ENCODE data around the gene GRB14. TPM values are rescaled to one million over a fixed set of nuclear protein-coding genes. Genes with fewer than 3 reads are reported as not detected.
"Not testable (repeated sequence)": the region's sequence is repeated elsewhere in the genome, so short reads cannot be mapped to it uniquely, and the experiment has no call there.

Gene GRB14
- total RNA-seq, 1 experiment from 2014 or later = 3.9 TPM

- not testable (repeated sequence) for H3K27me3 ChIP-seq (ENCODE audit: control insufficient read depth, insufficient read depth, low read length); DNase-seq
Observed at GRCh38 chr2:164628319-164628718, 7.0 kb upstream of the GRB14 start.

DNA sequence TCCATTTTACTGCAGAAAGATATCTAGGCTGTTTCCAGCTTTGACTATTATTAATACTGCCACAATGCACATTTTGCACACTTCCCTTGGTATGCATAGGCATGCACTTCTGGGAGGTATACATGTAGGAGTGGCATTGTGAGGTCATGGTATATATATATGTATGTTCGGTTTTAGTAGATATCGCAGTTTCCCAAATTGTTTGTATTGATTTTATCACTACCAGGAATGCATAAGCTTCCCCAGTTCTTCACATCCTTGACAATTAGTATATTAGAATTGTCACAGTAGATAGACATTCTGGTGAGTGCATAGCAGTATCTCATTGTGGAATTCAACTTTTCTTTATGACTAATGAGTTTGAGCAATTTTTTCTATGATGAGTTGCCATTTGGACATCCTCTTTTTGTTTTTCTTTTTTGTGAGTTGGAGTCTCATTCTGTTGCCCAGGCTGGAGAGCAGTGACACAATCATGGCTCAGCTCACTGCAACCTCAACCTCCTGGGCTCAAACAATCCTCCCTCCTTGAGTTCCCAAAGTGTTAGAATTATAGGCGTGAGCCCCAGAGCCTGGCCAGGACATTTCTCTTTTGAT, 4.2 kb upstream of the GRB14 start:
- Histone ChIP-seq H3K36me3 (replicated peaks; ENCODE audit: control insufficient read depth, insufficient read depth, low read length) (no peaks in the 10 kb centered on the region), H3K27me3 (ENCODE audit: control insufficient read depth, insufficient read depth, low read length) (no peaks in the 10 kb centered on the region), H3K4me3 (ENCODE audit: insufficient read depth, low read depth, low read length) (no peak overlapping the region)
- DNase-seq = no peak

More at GRCh38 chr2:164628319-164628718, 7.0 kb upstream of the GRB14 start:
- H3K4me3 ChIP-seq (ENCODE audit: insufficient read depth, low read depth, low read length); H3K36me3 ChIP-seq (replicated peaks; ENCODE audit: control insufficient read depth, insufficient read depth, low read length): not testable (repeated sequence)

DNA sequence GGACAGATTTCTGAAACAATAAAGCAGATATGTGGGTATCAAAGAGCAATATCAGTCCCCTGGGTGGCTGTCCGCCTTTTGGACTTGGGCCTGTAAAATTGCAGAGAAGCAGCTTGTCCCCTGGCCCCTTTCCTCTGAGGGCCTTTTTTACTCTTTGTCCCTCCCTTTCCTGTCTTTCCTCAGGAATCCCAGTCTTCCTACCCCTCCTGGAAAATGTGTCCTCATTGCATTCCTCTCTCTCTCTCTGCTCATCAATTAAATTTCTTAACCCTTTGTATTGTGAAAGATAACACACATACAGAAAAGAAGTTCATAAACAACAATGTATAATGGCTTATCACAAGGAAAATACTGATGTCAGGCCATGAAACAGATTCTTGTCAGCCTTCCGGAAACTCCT, 3.0 kb upstream of the GRB14 start:
- DNase-seq = peak; percentile 32
- Histone ChIP-seq H3K4me3 (ENCODE audit: insufficient read depth, low read depth, low read length) (no peak overlapping the region), H3K36me3 (replicated peaks; ENCODE audit: control insufficient read depth, insufficient read depth, low read length) (no peaks in the 10 kb centered on the region), H3K27me3 (ENCODE audit: control insufficient read depth, insufficient read depth, low read length) (peaks cover 2% of the 10 kb centered on the region; the same call in 1 of the 2 replicates)

GRCh38 chr2:164622338-164623106, 1.2 kb upstream of the GRB14 start:
- Histone ChIP-seq H3K36me3 (replicated peaks; ENCODE audit: control insufficient read depth, insufficient read depth, low read length) (no peaks in the 10 kb centered on the region), H3K4me3 (ENCODE audit: insufficient read depth, low read depth, low read length) (no peak overlapping the region), H3K27me3 (ENCODE audit: control insufficient read depth, insufficient read depth, low read length) (peaks cover 2% of the 10 kb centered on the region; the same call in 1 of the 2 replicates)
- peak; percentile 20 for DNase-seq

DNA sequence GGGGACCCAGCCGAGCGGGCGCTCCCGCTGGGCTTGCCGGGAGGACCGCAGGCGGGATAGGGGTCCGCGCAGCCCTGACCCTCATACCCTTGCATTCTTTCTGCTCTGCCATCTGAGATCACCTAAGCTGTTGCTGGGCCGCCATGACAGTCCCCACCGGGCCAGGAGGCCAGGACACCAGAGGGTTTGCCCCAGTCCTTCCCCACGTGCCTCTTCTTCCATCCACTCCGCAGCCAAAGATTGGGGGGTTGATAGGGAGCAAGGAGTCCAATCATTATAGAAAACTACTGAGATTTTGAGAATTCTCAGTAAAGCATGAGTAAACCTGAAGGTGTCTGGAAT, 453 bp upstream of the GRB14 start:
- Histone ChIP-seq H3K36me3 (replicated peaks; ENCODE audit: control insufficient read depth, insufficient read depth, low read length) (no peaks in the 10 kb centered on the region), H3K27me3 (ENCODE audit: control insufficient read depth, insufficient read depth, low read length) (peaks cover 2% of the 10 kb centered on the region; the same call in 1 of the 2 replicates), H3K4me3 (ENCODE audit: insufficient read depth, low read depth, low read length) (peak overlapping the region; percentile 73)
- DNase-seq = no peak

DNA sequence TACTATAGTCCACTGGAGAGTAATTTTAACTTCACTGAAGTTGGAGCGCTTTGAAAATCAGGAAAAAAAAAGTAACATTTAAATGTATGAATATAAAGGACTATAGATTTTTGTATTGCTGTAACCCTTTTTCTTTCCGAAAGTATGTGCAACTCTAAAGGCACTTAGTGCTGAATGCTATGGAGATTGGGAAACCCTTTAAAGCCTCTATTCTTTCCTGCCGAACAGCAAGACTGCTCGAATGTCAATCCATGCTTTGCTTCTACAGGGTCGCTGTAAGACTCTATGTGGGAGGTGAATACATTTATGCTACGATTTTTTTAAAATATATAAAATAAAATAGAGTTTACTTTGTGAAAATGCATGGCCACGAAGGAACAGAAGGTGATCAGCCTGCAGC, 825 bp downstream of the GRB14 start:
- peak overlapping the region; percentile 73 for H3K4me3 ChIP-seq (ENCODE audit: insufficient read depth, low read depth, low read length)
- no peaks in the 10 kb centered on the region for H3K36me3 ChIP-seq (replicated peaks; ENCODE audit: control insufficient read depth, insufficient read depth, low read length)
- H3K27me3 ChIP-seq (ENCODE audit: control insufficient read depth, insufficient read depth, low read length) = peaks cover 2% of the 10 kb centered on the region; the same call in 1 of the 2 replicates
- no peak for DNase-seq

DNA sequence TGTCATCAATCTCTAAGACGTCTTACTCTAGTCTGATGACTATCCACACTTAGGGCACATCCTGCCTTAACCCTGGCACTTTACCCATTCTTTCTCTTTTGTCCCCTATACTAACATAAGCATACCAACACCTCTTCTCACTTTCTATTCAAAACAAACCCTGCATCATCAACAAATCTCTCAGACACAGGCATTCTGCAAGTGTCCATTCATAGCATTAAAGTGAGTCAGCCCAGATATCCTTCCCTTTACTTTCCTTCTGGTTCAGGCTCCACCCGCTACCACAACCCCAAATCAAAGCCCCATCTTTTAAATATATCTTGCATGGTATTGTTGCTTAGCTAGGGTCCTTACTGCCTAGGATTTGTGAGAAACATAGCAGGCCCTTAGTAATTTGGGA, 3.8 kb downstream of the GRB14 start:
- H3K4me3 ChIP-seq (ENCODE audit: insufficient read depth, low read depth, low read length) = no peak overlapping the region
- peaks cover 2% of the 10 kb centered on the region; the same call in 1 of the 2 replicates for H3K27me3 ChIP-seq (ENCODE audit: control insufficient read depth, insufficient read depth, low read length)
- DNase-seq = no peak
- no peaks in the 10 kb centered on the region for H3K36me3 ChIP-seq (replicated peaks; ENCODE audit: control insufficient read depth, insufficient read depth, low read length)

- H3K27me3 ChIP-seq (ENCODE audit: control insufficient read depth, insufficient read depth, low read length) = no peaks in the 10 kb centered on the region
- DNase-seq = no peak
- no peak overlapping the region for H3K4me3 ChIP-seq (ENCODE audit: insufficient read depth, low read depth, low read length)
- H3K36me3 ChIP-seq (replicated peaks; ENCODE audit: control insufficient read depth, insufficient read depth, low read length) = no peaks in the 10 kb centered on the region
Observed at GRCh38 chr2:164613321-164613982, 7.8 kb downstream of the GRB14 start.

DNA sequence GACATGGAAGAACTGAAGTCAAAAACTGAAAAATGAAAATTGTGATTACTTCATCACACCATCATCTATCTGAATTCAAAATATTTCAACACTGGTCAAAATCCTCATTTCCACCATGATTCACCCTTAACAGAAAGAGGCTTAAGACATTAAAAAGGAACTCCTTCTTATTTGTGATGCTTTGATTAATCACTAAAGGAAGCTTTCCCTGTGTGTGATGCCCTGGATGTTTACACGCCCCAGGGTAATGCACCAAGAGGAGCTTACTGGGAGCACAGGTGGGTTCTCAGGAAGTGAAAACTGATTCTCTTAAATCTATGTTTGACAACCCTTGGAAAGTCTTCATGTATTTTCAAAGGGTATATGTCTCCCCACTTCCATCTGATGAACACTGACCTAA, 11.5 kb downstream of the GRB14 start:
- no peaks in the 10 kb centered on the region for H3K36me3 ChIP-seq (replicated peaks; ENCODE audit: control insufficient read depth, insufficient read depth, low read length)
- no peak for DNase-seq
- H3K4me3 ChIP-seq (ENCODE audit: insufficient read depth, low read depth, low read length) = no peak overlapping the region
- H3K27me3 ChIP-seq (ENCODE audit: control insufficient read depth, insufficient read depth, low read length) = no peaks in the 10 kb centered on the region

- Histone ChIP-seq H3K4me3 (ENCODE audit: insufficient read depth, low read depth, low read length) (no peak overlapping the region), H3K27me3 (ENCODE audit: control insufficient read depth, insufficient read depth, low read length) (no peaks in the 10 kb centered on the region), H3K36me3 (replicated peaks; ENCODE audit: control insufficient read depth, insufficient read depth, low read length) (no peaks in the 10 kb centered on the region)
- DNase-seq = no peak
Observed at GRCh38 chr2:164606557-164606956, 14.7 kb downstream of the GRB14 start.

- Histone ChIP-seq H3K4me3 (ENCODE audit: insufficient read depth, low read depth, low read length) (no peak overlapping the region), H3K27me3 (ENCODE audit: control insufficient read depth, insufficient read depth, low read length) (no peaks in the 10 kb centered on the region), H3K36me3 (replicated peaks; ENCODE audit: control insufficient read depth, insufficient read depth, low read length) (no peaks in the 10 kb centered on the region)
- no peak for DNase-seq
Observed at GRCh38 chr2:164605295-164605694, 16.0 kb downstream of the GRB14 start.

DNA sequence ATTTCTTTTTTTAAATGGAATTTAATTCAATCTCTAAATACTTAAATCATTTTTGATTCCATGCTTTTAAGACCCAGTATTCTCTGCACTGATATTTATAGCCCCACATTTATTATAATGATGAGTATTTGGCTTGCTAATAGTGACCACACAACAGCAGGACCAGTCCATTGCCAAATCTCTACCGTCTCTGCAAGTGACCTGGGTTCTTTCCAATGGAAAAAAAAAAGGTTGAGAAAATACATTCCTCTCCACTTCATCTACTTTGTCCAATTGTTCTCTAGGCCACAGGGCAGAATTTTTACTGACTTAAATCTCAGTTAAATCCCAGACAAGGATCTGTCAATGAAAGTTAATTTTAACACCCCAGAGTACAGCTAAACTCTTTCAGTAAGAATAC, 20.5 kb downstream of the GRB14 start:
- no peak overlapping the region for H3K4me3 ChIP-seq (ENCODE audit: insufficient read depth, low read depth, low read length)
- H3K36me3 ChIP-seq (replicated peaks; ENCODE audit: control insufficient read depth, insufficient read depth, low read length) = no peaks in the 10 kb centered on the region
- DNase-seq = no peak
- H3K27me3 ChIP-seq (ENCODE audit: control insufficient read depth, insufficient read depth, low read length) = no peaks in the 10 kb centered on the region

GRCh38 chr2:164599954-164600589, 21.2 kb downstream of the GRB14 start:
- no peaks in the 10 kb centered on the region for H3K36me3 ChIP-seq (replicated peaks; ENCODE audit: control insufficient read depth, insufficient read depth, low read length)
- H3K27me3 ChIP-seq (ENCODE audit: control insufficient read depth, insufficient read depth, low read length) = no peaks in the 10 kb centered on the region
- H3K4me3 ChIP-seq (ENCODE audit: insufficient read depth, low read depth, low read length) = no peak overlapping the region
- peak; percentile 20 for DNase-seq

DNA sequence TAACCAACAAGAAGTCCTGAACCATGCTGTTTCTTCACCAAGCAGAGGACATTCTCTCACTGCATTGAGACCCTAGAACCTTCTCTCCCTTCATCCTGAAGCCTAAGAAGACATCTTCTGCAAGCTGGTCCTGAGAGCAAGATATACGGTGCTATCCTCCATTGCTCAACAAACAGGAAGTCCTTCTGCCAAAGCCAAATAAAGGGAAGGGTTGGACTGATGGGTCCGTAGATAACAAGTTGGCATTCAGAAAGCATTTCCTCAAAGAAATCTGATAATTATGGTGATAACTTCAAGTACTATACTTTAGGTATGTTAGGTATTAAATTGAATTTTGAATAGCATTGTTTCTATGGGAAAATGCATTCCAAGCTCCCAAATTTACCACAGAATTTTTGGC, 23.3 kb downstream of the GRB14 start:
- no peaks in the 10 kb centered on the region for H3K36me3 ChIP-seq (replicated peaks; ENCODE audit: control insufficient read depth, insufficient read depth, low read length)
- no peak for DNase-seq
- no peak overlapping the region for H3K4me3 ChIP-seq (ENCODE audit: insufficient read depth, low read depth, low read length)
- H3K27me3 ChIP-seq (ENCODE audit: control insufficient read depth, insufficient read depth, low read length) = no peaks in the 10 kb centered on the region

- no peak overlapping the region for H3K4me3 ChIP-seq (ENCODE audit: insufficient read depth, low read depth, low read length)
- DNase-seq = no peak
- no peaks in the 10 kb centered on the region for H3K36me3 ChIP-seq (replicated peaks; ENCODE audit: control insufficient read depth, insufficient read depth, low read length)
- H3K27me3 ChIP-seq (ENCODE audit: control insufficient read depth, insufficient read depth, low read length) = no peaks in the 10 kb centered on the region
Observed at GRCh38 chr2:164595031-164595430, 26.3 kb downstream of the GRB14 start.
